Transverse colon (tissue), 4 donors: ENCODE results near the gene ZNRD2. TPM values are rescaled to one million over a fixed set of nuclear protein-coding genes. Genes with fewer than 3 reads are reported as not detected.
A peak's percentile ranks its signal among the peaks of the same experiment; 100 is the strongest.

Experiments
- DNase-seq: peaks from one replicate; pipeline ENCODE4 v3.0.0-alpha.2; 2019
- H3K27ac ChIP-seq, 4 donors: fragments of 200-600 bp; sonication (generic); 2 replicates each; pipeline ENCODE4 v1.5.1; 2016 to 2018; ENCODE audit warnings: inconsistent platforms in 4 of 4
- H3K27me3 ChIP-seq: fragments of 200-600 bp; sonication (generic); 2 replicates; pipeline ENCODE4 v1.5.1; 2017; ENCODE audit warnings: inconsistent platforms
- H3K36me3 ChIP-seq, 4 donors: fragments of 200-600 bp; sonication (generic); 2 replicates each; pipeline ENCODE4 v1.5.1; 2017 to 2019; ENCODE audit warnings: inconsistent platforms in 4 of 4
- H3K4me1 ChIP-seq, 4 donors: fragments of 200-600 bp; sonication (generic); 2 replicates each; pipeline ENCODE4 v1.5.1; 2017 to 2020; ENCODE audit warnings: inconsistent platforms in 4 of 4
- H3K4me3 ChIP-seq, 4 donors: fragments of 200-600 bp; sonication (generic); 1 replicate in 1 of 4; 2 replicates in 3 of 4; pipeline versions ENCODE4 v1.5.1 to v1.6.1; 2017 to 2019; ENCODE audit warnings: inconsistent platforms in 4 of 4
- H3K9me3 ChIP-seq, 2 donors: fragments of 200-600 bp; sonication (generic); 2 replicates each; pipeline ENCODE4 v1.5.1; 2017 to 2019; ENCODE audit warnings: inconsistent platforms in 2 of 2
- EP300 ChIP-seq: sonication (generic); formaldehyde crosslinking; IDR thresholded peaks from one replicate; pipeline ENCODE4 v1.6.1; 2017; ENCODE audit warnings: antibody characterized with exemption, low read depth
- POLR2A ChIP-seq: fragments of 450-650 bp; IDR thresholded peaks from one replicate; pipeline ENCODE4 v1.6.1; 2016; ENCODE audit warnings: antibody characterized with exemption, mild to moderate bottlenecking, moderate library complexity
- POLR2AphosphoS5 ChIP-seq, 3 donors: sonication (generic); formaldehyde crosslinking; IDR thresholded peaks; one replicate each; pipeline ENCODE4 v1.6.1; 2016; ENCODE audit warnings: antibody characterized with exemption in 3 of 3
- WGBS, 2 donors: methylation state at CpG; one replicate each; pipeline ENCODE4 v1.1.5; 2018; ENCODE audit warnings: low coverage in 1 of 2; 5-methylcytosine and 5-hydroxymethylcytosine counted together
- in situ Hi-C, 4 donors: fragments of 200-750 bp; cut with MboI; loops; one replicate each; pipeline versions ENCODE4 v1.15.0 to v1.15.1; 2017; ENCODE audit warnings: low sequenced_read_pairs in 3 of 4, low pct_ligation_motif_present in 1 of 4, low pct_unique_long_range_greater_than_20kb in 1 of 4
- intact Hi-C: fragments of 100-400 bp; cut with DNase I; formaldehyde crosslinking; loops from one replicate; pipeline ENCODE4 v1.15.1; 2023; ENCODE audit warnings: low total_unique reads
- total RNA-seq, 4 donors: library from RNA; depleted of rRNA; stranded (reverse); fragments of >200 nt; gene quantifications; one replicate each; pipeline ENCODE4 v1.1.0, GENCODE V29; 2016
- TF ChIP-seq, protein P1 (sequence below), 5 experiments: fragments of 200-600 bp in 3 of 5; fragments of 450-650 bp in 2 of 5; sonication (generic) in 3 of 5; IDR thresholded peaks; 1 replicate in 2 of 5; 2 replicates in 3 of 5; pipeline ENCODE4 v1.5.1; 2016 to 2017; ENCODE audit warnings: antibody characterized with exemption in 5 of 5, inconsistent platforms in 3 of 5, mild to moderate bottlenecking in 2 of 5, moderate library complexity in 1 of 5

ZNRD2 gene
- total RNA-seq, 4 donors from 2014 or later, result 6.4 to 38.4 (median 27.9) TPM

DNA sequence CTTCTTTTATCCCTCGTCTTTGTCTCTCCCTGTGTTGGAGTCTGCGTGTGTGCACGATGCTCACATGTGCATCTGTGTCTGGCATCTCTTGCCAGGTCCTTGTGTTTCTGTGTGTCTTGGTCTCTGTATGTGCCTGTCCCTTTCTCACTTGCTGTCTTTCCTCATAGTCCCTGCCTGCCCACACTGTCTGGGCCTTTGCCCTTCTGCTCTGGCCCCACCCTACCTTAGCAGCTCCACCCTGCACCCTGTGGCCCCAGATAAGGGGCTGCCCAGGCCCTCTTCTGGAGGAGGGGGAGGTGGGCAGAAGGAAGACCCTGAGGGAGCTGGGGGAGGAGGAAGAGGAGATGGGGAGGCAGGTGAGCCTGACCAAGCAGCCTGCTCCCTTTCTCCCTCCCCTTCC is 8.4 kb downstream of the ZNRD2 start:
- peak overlapping the region in 1 of 4 donors; percentile 83 for H3K4me3 ChIP-seq
- H3K4me1 ChIP-seq, result peaks cover 25 to 48% (median 39%) of the 10 kb centered on the region in 4 donors
- no peaks in the 10 kb centered on the region for H3K9me3 ChIP-seq
- H3K27me3 ChIP-seq, result no peaks in the 10 kb centered on the region
- peak; percentile 23 for DNase-seq
- no peak for TF ChIP-seq POLR2A
- TF ChIP-seq, protein P1, sequence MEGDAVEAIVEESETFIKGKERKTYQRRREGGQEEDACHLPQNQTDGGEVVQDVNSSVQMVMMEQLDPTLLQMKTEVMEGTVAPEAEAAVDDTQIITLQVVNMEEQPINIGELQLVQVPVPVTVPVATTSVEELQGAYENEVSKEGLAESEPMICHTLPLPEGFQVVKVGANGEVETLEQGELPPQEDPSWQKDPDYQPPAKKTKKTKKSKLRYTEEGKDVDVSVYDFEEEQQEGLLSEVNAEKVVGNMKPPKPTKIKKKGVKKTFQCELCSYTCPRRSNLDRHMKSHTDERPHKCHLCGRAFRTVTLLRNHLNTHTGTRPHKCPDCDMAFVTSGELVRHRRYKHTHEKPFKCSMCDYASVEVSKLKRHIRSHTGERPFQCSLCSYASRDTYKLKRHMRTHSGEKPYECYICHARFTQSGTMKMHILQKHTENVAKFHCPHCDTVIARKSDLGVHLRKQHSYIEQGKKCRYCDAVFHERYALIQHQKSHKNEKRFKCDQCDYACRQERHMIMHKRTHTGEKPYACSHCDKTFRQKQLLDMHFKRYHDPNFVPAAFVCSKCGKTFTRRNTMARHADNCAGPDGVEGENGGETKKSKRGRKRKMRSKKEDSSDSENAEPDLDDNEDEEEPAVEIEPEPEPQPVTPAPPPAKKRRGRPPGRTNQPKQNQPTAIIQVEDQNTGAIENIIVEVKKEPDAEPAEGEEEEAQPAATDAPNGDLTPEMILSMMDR (IDR thresholded peaks at IDR 0.05), result no peak
- TF ChIP-seq EP300, result no peak
- intact Hi-C loops (loop anchor here (5.0 kb wide), 1 partner anchor 36 kb away; no protein-coding TSS in a partner anchor), in situ Hi-C loops (no loop called here)
- peak overlapping the region; percentile 96 to 98 (median 96) for H3K27ac ChIP-seq
- 64 to 65% methylated on average over 3 of the region's 3 CpGs for WGBS, 2 donors
- peaks cover 0 to 22% (median 6%) of the 10 kb centered on the region in 4 donors for H3K36me3 ChIP-seq

DNA sequence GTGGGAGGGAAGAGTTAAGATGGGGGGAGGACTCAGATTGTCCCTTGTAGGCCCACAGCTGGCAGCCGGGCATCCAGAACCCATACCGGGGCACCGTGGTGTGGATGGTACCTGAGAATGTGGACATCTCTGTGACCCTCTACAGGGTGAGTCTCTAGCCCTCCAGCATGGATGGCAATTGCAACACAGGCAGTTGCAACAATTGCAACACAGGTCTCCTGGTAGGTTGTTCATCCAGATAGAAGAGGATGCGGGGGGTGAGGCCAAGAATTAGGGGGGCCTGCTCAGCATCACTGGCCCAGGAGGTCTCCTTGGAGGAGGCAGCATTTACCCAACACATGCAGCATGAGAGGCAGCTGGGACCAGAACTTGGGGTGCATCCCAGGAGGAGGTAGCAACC is 9.0 kb downstream of the ZNRD2 start:
- H3K4me3 ChIP-seq, result no peak overlapping the region
- intact Hi-C loops (loop anchor here (5.0 kb wide), 1 partner anchor 37 kb away; no protein-coding TSS in a partner anchor), in situ Hi-C loops (no loop called here)
- H3K27ac ChIP-seq, result peak overlapping the region in 1 of 4 donors; percentile 96
- H3K4me1 ChIP-seq, result peaks cover 25 to 44% (median 35%) of the 10 kb centered on the region in 4 donors
- DNase-seq, result peak; percentile 6
- no peaks in the 10 kb centered on the region for H3K9me3 ChIP-seq
- TF ChIP-seq, protein P1 (IDR thresholded peaks at IDR 0.05), result no peak
- TF ChIP-seq POLR2AphosphoS5 (IDR thresholded peaks at IDR 0.05) (no peak), POLR2A (no peak), EP300 (no peak)
- peaks cover 0 to 22% (median 6%) of the 10 kb centered on the region in 4 donors for H3K36me3 ChIP-seq
- no peaks in the 10 kb centered on the region for H3K27me3 ChIP-seq
- 71 to 89% methylated on average over 2 to 4 of the region's 4 CpGs for WGBS, 2 donors

DNA sequence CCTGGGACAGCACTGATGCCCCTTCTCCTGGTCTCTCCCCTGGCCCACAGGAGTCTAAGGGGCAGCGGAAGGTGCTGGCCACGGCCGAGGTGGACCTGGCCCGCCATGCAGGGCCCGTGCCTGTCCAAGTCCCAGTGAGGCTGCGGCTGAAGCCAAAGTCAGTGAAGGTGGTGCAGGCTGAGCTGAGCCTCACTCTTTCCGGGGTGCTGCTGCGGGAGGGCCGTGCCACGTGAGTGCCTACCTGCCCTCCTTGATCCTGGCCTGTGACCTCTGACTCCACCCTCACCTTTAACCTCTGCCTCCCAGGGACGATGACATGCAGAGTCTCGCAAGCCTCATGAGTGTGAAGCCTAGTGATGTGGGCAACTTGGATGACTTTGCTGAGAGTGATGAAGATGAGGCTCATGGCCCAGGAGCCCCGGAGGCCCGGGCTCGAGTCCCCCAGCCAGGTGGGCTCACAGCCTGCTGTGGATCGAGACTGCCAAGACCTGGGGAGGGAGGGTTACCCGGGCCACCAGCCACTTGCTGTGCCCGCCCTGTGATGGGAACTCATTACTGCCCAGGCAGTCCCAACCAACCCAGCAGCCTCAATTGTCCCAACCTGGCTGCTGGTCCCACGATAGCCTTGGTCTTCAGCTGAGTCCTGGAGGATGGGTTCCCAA is 9.9 kb downstream of the ZNRD2 start:
- in situ Hi-C loops (no loop called here), intact Hi-C loops (no loop called here)
- peak overlapping the region in 1 of 4 donors; percentile 3 for H3K27ac ChIP-seq
- peaks cover 0 to 22% (median 6%) of the 10 kb centered on the region in 4 donors for H3K36me3 ChIP-seq
- no peaks in the 10 kb centered on the region for H3K27me3 ChIP-seq
- peaks cover 22 to 35% (median 29%) of the 10 kb centered on the region in 4 donors for H3K4me1 ChIP-seq
- WGBS, 2 donors, result 92% methylated on average over 18 of the region's 19 CpGs; no CpG with 5 or more reads in 1 of the 2 donors
- no peak for DNase-seq
- TF ChIP-seq, protein P1 (IDR thresholded peaks at IDR 0.05), result no peak
- TF ChIP-seq POLR2A (no peak), POLR2AphosphoS5 (IDR thresholded peaks at IDR 0.05) (no peak), EP300 (no peak)
- H3K4me3 ChIP-seq, result no peak overlapping the region
- no peaks in the 10 kb centered on the region for H3K9me3 ChIP-seq

DNA sequence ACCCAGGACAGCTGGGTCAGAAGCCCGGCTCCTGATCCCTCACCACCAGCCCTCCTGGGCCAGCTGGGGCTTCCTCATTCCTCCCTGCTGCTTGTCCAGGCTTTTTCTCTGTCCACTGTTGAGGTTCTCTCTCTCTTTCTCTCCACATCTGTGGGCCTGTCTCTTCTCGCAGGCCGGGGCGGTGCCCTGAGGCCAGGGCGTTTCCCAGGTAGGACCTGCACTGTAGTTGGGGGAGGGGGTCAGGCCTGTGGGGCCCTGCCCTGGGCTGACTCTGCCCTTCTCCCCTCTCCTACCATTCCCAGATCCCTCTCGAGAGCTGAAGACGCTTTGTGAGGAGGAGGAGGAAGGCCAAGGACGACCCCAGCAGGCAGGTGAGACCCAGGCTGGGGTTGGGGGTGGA is 10.5 kb downstream of the ZNRD2 start:
- Histone ChIP-seq H3K27me3 (no peaks in the 10 kb centered on the region), H3K36me3 (peaks cover 0 to 22% (median 6%) of the 10 kb centered on the region in 4 donors), H3K4me1 (peaks cover 21 to 33% (median 26%) of the 10 kb centered on the region in 4 donors), H3K27ac (peak overlapping the region in 1 of 4 donors; percentile 3), H3K9me3 (no peaks in the 10 kb centered on the region), H3K4me3 (no peak overlapping the region)
- 94% methylated on average over 8 of the region's 8 CpGs; no CpG with 5 or more reads in 1 of the 2 donors for WGBS, 2 donors
- in situ Hi-C loops, result no loop called here
- no peak for DNase-seq
- TF ChIP-seq, protein P1 (IDR thresholded peaks at IDR 0.05), result no peak
- TF ChIP-seq POLR2A (no peak), POLR2AphosphoS5 (IDR thresholded peaks at IDR 0.05) (no peak), EP300 (no peak)
- intact Hi-C loops, result no loop called here
